ENCODE measurements around the gene CLMP.
A peak's percentile ranks its signal among the peaks of the same experiment; 100 is the strongest.
"Not testable (repeated sequence)": the region's sequence is repeated elsewhere in the genome, so short reads cannot be mapped to it uniquely, and the experiment has no call there.

The CLMP gene

DNA sequence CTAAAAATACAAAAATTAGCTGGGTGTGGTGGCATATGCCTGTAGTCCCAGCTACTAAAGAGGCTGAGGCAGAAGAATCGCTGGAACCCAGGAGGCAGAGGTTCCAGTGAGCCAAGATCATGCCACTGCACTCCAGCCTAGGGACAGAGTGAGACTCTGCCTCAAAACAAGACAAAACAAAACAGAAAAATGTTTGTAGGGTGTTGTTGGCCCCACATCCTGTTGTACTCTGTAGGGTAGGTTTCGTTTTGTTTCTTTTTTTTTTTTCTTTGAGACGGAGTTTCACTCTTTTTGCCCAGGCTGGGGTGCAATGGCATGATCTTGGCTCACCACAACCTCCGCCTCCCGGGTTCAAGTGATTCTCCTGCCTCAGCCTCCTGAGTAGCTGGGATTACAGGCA is 107.4 kb downstream of the CLMP start:
- Histone ChIP-seq H3K36me3 (ENCODE audit: control insufficient read depth in 1 of 2, insufficient read depth in 2 of 2, low read depth in 1 of 2, low read length in 2 of 2) (peaks cover 0 to 68% of the 10 kb centered on the region in 2 experiments), H3K4me1 (ENCODE audit: control insufficient read depth, insufficient read depth, low read depth, low read length) (peaks cover 11% of the 10 kb centered on the region)
- H3K4me3 ChIP-seq (ENCODE audit: insufficient read depth in 1 of 2, low read depth in 1 of 2, low read length in 2 of 2); H3K9ac ChIP-seq (ENCODE audit: low read length); H2BK5ac ChIP-seq (ENCODE audit: low read depth, low read length, poor library complexity, severe bottlenecking); H2BK15ac ChIP-seq (ENCODE audit: low read depth, poor library complexity, severe bottlenecking); H3K79me1 ChIP-seq (replicated peaks; ENCODE audit: low read length, poor library complexity, severe bottlenecking); H4K91ac ChIP-seq (ENCODE audit: low read length); H2AK5ac ChIP-seq (ENCODE audit: low read length, severe bottlenecking); H3K4me2 ChIP-seq (ENCODE audit: low read length, poor library complexity, severe bottlenecking); H3K18ac ChIP-seq (ENCODE audit: low read depth in 1 of 2, low read length in 2 of 2); H3K14ac ChIP-seq (ENCODE audit: low read length in 2 of 2); H3K23ac ChIP-seq (ENCODE audit: low read length in 2 of 2); H3K27ac ChIP-seq (ENCODE audit: low read length, poor library complexity, severe bottlenecking); H3K9me3 ChIP-seq (ENCODE audit: control insufficient read depth, low read length); H3K27me3 ChIP-seq (ENCODE audit: control insufficient read depth in 1 of 2, insufficient read depth in 1 of 2, low read length in 2 of 2); DNase-seq; H4K8ac ChIP-seq (ENCODE audit: low read length); H3K4ac ChIP-seq (ENCODE audit: low read depth in 1 of 2, low read length in 2 of 2); H2BK12ac ChIP-seq (ENCODE audit: low read length in 2 of 2); H2BK120ac ChIP-seq (ENCODE audit: low read depth, low read length); H2AFZ ChIP-seq (ENCODE audit: low read depth, low read length): not testable (repeated sequence)
- 94% methylated on average over 5 of the region's 5 CpGs for WGBS

DNA sequence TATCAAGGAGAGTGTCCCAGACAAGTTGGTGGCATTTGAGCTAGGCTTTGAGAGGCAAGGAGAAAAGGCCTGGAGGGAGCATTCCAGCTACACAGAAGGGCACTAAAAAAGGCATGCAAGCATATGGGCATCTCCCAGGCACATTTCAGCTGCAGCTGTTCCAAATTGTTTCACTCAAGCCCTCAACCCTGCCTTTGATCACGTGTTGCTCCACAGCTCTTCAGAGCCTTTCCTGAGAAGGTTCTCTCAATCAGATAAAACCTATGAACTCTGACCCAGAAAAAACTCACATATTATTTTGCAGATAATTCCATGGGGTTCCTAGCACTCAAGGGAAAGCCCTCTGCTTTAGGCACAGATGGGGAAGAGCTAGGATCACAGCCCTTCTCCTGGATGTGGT is 108.7 kb downstream of the CLMP start:
- Histone ChIP-seq H3K9me3 (ENCODE audit: control insufficient read depth, low read length) (no peaks in the 10 kb centered on the region), H3K9ac (ENCODE audit: low read length) (no peak overlapping the region), H3K79me1 (replicated peaks; ENCODE audit: low read length, poor library complexity, severe bottlenecking) (peaks cover 2% of the 10 kb centered on the region), H3K27ac (ENCODE audit: low read length, poor library complexity, severe bottlenecking) (no peak overlapping the region), H2AK5ac (ENCODE audit: low read length, severe bottlenecking) (no peak overlapping the region), H4K91ac (ENCODE audit: low read length) (no peak overlapping the region), H2BK12ac (ENCODE audit: low read length in 2 of 2) (no peak overlapping the region), H3K4me3 (ENCODE audit: insufficient read depth in 1 of 2, low read depth in 1 of 2, low read length in 2 of 2) (no peak overlapping the region), H3K23ac (ENCODE audit: low read length in 2 of 2) (no peak overlapping the region), H3K27me3 (ENCODE audit: control insufficient read depth in 1 of 2, insufficient read depth in 1 of 2, low read length in 2 of 2) (no peaks in the 10 kb centered on the region), H2AFZ (ENCODE audit: low read depth, low read length) (no peak overlapping the region), H2BK5ac (ENCODE audit: low read depth, low read length, poor library complexity, severe bottlenecking) (no peak overlapping the region), H3K36me3 (ENCODE audit: control insufficient read depth in 1 of 2, insufficient read depth in 2 of 2, low read depth in 1 of 2, low read length in 2 of 2) (peaks cover 0 to 73% of the 10 kb centered on the region in 2 experiments), H4K8ac (ENCODE audit: low read length) (no peak overlapping the region), H3K14ac (ENCODE audit: low read length in 2 of 2) (no peak overlapping the region), H3K18ac (ENCODE audit: low read depth in 1 of 2, low read length in 2 of 2) (no peak overlapping the region), H3K4me1 (ENCODE audit: control insufficient read depth, insufficient read depth, low read depth, low read length) (peaks cover 6% of the 10 kb centered on the region), H2BK15ac (ENCODE audit: low read depth, poor library complexity, severe bottlenecking) (no peak overlapping the region), H2BK120ac (ENCODE audit: low read depth, low read length) (no peak overlapping the region), H3K4ac (ENCODE audit: low read depth in 1 of 2, low read length in 2 of 2) (no peak overlapping the region), H3K4me2 (ENCODE audit: low read length, poor library complexity, severe bottlenecking) (no peak overlapping the region)
- DNase-seq, result no peak
- 34% methylated on average over 1 of the region's 1 CpG for WGBS

- no peak for DNase-seq
- H3K27ac ChIP-seq (ENCODE audit: low read length, poor library complexity, severe bottlenecking), result no peak overlapping the region
These were observed 109.6 kb downstream of the CLMP start for GRCh38 chr11:123085497-123085896.

DNA sequence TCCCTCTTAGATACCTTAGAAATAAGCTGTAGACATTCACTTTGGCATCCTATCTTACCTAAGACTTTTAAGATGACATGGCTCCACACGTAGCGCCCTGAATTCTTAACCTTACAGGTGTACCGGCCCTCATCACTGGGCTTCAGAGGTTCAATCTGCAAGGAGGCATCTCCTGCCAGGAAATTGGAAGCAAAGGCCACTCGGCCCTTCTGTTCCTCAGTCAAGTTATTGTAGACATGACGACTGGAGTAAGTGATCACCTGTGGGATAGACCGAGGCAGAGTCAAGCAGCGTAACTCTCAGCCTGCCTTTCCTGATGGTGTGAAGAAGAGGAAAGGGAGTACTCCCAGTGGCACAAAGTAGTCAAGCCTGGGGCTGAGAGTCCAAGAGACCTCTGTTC is 110.6 kb downstream of the CLMP start:
- Histone ChIP-seq H2BK12ac (ENCODE audit: low read length in 2 of 2) (no peak overlapping the region), H3K4me2 (ENCODE audit: low read length, poor library complexity, severe bottlenecking) (no peak overlapping the region), H3K4me1 (ENCODE audit: control insufficient read depth, insufficient read depth, low read depth, low read length) (peaks cover 3% of the 10 kb centered on the region), H2AK5ac (ENCODE audit: low read length, severe bottlenecking) (peak overlapping the region; percentile 6), H2BK5ac (ENCODE audit: low read depth, low read length, poor library complexity, severe bottlenecking) (no peak overlapping the region), H3K4me3 (ENCODE audit: insufficient read depth in 1 of 2, low read depth in 1 of 2, low read length in 2 of 2) (no peak overlapping the region), H2BK120ac (ENCODE audit: low read depth, low read length) (no peak overlapping the region), H3K36me3 (ENCODE audit: control insufficient read depth in 1 of 2, insufficient read depth in 2 of 2, low read depth in 1 of 2, low read length in 2 of 2) (peaks cover 0 to 79% of the 10 kb centered on the region in 2 experiments), H3K9ac (ENCODE audit: low read length) (peak overlapping the region; percentile 84), H3K27me3 (ENCODE audit: control insufficient read depth in 1 of 2, insufficient read depth in 1 of 2, low read length in 2 of 2) (no peaks in the 10 kb centered on the region), H3K9me3 (ENCODE audit: control insufficient read depth, low read length) (no peaks in the 10 kb centered on the region), H3K14ac (ENCODE audit: low read length in 2 of 2) (no peak overlapping the region), H3K79me1 (replicated peaks; ENCODE audit: low read length, poor library complexity, severe bottlenecking) (peaks cover 2% of the 10 kb centered on the region), H3K18ac (ENCODE audit: low read depth in 1 of 2, low read length in 2 of 2) (no peak overlapping the region), H3K23ac (ENCODE audit: low read length in 2 of 2) (no peak overlapping the region), H4K91ac (ENCODE audit: low read length) (no peak overlapping the region), H3K4ac (ENCODE audit: low read depth in 1 of 2, low read length in 2 of 2) (no peak overlapping the region), H2BK15ac (ENCODE audit: low read depth, poor library complexity, severe bottlenecking) (no peak overlapping the region), H3K27ac (ENCODE audit: low read length, poor library complexity, severe bottlenecking) (no peak overlapping the region), H4K8ac (ENCODE audit: low read length) (no peak overlapping the region), H2AFZ (ENCODE audit: low read depth, low read length) (no peak overlapping the region)
- 96% methylated on average over 7 of the region's 7 CpGs for WGBS
- DNase-seq, result no peak

More at GRCh38 chr11:123085497-123085896, 109.6 kb downstream of the CLMP start:
- Histone ChIP-seq H3K14ac (ENCODE audit: low read length in 2 of 2) (no peak overlapping the region), H2AK5ac (ENCODE audit: low read length, severe bottlenecking) (no peak overlapping the region), H2BK120ac (ENCODE audit: low read depth, low read length) (no peak overlapping the region), H3K4me1 (ENCODE audit: control insufficient read depth, insufficient read depth, low read depth, low read length) (peaks cover 3% of the 10 kb centered on the region), H4K8ac (ENCODE audit: low read length) (no peak overlapping the region), H3K23ac (ENCODE audit: low read length in 2 of 2) (no peak overlapping the region), H3K36me3 (ENCODE audit: control insufficient read depth in 1 of 2, insufficient read depth in 2 of 2, low read depth in 1 of 2, low read length in 2 of 2) (peaks cover 0 to 73% of the 10 kb centered on the region in 2 experiments), H3K9ac (ENCODE audit: low read length) (no peak overlapping the region), H3K9me3 (ENCODE audit: control insufficient read depth, low read length) (no peaks in the 10 kb centered on the region), H2BK12ac (ENCODE audit: low read length in 2 of 2) (no peak overlapping the region), H2AFZ (ENCODE audit: low read depth, low read length) (no peak overlapping the region), H2BK15ac (ENCODE audit: low read depth, poor library complexity, severe bottlenecking) (no peak overlapping the region), H3K27me3 (ENCODE audit: control insufficient read depth in 1 of 2, insufficient read depth in 1 of 2, low read length in 2 of 2) (no peaks in the 10 kb centered on the region), H3K79me1 (replicated peaks; ENCODE audit: low read length, poor library complexity, severe bottlenecking) (peaks cover 2% of the 10 kb centered on the region), H3K4ac (ENCODE audit: low read depth in 1 of 2, low read length in 2 of 2) (no peak overlapping the region), H3K4me3 (ENCODE audit: insufficient read depth in 1 of 2, low read depth in 1 of 2, low read length in 2 of 2) (no peak overlapping the region), H4K91ac (ENCODE audit: low read length) (no peak overlapping the region), H3K18ac (ENCODE audit: low read depth in 1 of 2, low read length in 2 of 2) (no peak overlapping the region), H3K4me2 (ENCODE audit: low read length, poor library complexity, severe bottlenecking) (no peak overlapping the region), H2BK5ac (ENCODE audit: low read depth, low read length, poor library complexity, severe bottlenecking) (no peak overlapping the region)
- WGBS, result 100% methylated on average over 4 of the region's 5 CpGs
